H9 (cell line): ENCODE data around the gene USP27X. TPM values are rescaled to one million over a fixed set of nuclear protein-coding genes. Genes with fewer than 3 reads are reported as not detected.

Experiments
- DNase-seq: peaks from one replicate; pipeline ENCODE4 v3.0.0-alpha.2; 2017
- H2AFZ ChIP-seq: one replicate; pipeline ENCODE4 v1.6.1; 2013; ENCODE audit warnings: mild to moderate bottlenecking, low read length, control low read depth, moderate library complexity
- H2AK5ac ChIP-seq: 2 replicates; pipeline ENCODE4 v1.6.1; 2013; ENCODE audit warnings: low read length, control low read depth, mixed read lengths; ENCODE audit not compliant: insufficient read length
- H2BK120ac ChIP-seq: one replicate; pipeline ENCODE4 v1.6.1; 2013; ENCODE audit warnings: low read depth, mild to moderate bottlenecking, low read length, control low read depth, inconsistent platforms; ENCODE audit not compliant: poor library complexity, severe bottlenecking
- H2BK12ac ChIP-seq: 2 replicates; pipeline ENCODE4 v1.6.1; 2013; ENCODE audit warnings: low read length, control low read depth, mixed read lengths, low read depth; ENCODE audit not compliant: insufficient read length
- H2BK15ac ChIP-seq: 2 replicates; pipeline ENCODE4 v1.6.1; 2013; ENCODE audit warnings: low read depth, low read length, control low read depth
- H2BK20ac ChIP-seq: one replicate; pipeline ENCODE4 v1.6.1; 2013; ENCODE audit warnings: low read depth, mild to moderate bottlenecking, low read length, control low read depth, inconsistent platforms; ENCODE audit not compliant: poor library complexity, severe bottlenecking
- H2BK5ac ChIP-seq: 2 replicates; pipeline ENCODE4 v1.6.1; 2013; ENCODE audit warnings: low read length, control low read depth, mixed read lengths; ENCODE audit not compliant: insufficient read length
- H3K14ac ChIP-seq: 2 replicates; pipeline ENCODE4 v1.6.1; 2013; ENCODE audit warnings: low read length, control low read depth; ENCODE audit not compliant: insufficient read depth
- H3K18ac ChIP-seq: 2 replicates; pipeline ENCODE4 v1.6.1; 2013; ENCODE audit warnings: low read depth, mild to moderate bottlenecking, mixed read lengths, low read length, control low read depth; ENCODE audit not compliant: insufficient read length
- H3K23ac ChIP-seq: 2 replicates; pipeline ENCODE4 v1.6.1; 2013; ENCODE audit warnings: low read length, control low read depth, mixed read lengths, low read depth; ENCODE audit not compliant: insufficient read length
- H3K23me2 ChIP-seq: 2 replicates; pipeline ENCODE4 v1.6.1; 2013; ENCODE audit warnings: low read depth, mild to moderate bottlenecking, mixed read lengths, low read length, control low read depth; ENCODE audit not compliant: insufficient read length, poor library complexity, severe bottlenecking
- H3K27ac ChIP-seq: 2 replicates; pipeline ENCODE4 v1.5.1; 2013; ENCODE audit warnings: low read length, control low read depth, mixed read lengths, low read depth; ENCODE audit not compliant: insufficient read length
- H3K27me3 ChIP-seq: 2 replicates; pipeline ENCODE4 v1.6.1; 2013; ENCODE audit warnings: low read length, control low read depth, inconsistent platforms; ENCODE audit not compliant: insufficient read depth
- H3K4ac ChIP-seq: 2 replicates; pipeline ENCODE4 v1.6.1; 2013; ENCODE audit warnings: low read depth, mild to moderate bottlenecking, control low read depth, inconsistent platforms, low read length, moderate library complexity
- H3K4me1 ChIP-seq: 2 replicates; pipeline ENCODE4 v1.6.1; 2013; ENCODE audit warnings: low read length, control low read depth, inconsistent platforms; ENCODE audit not compliant: insufficient read depth
- H3K4me2 ChIP-seq: 2 replicates; pipeline ENCODE4 v1.6.1; 2013; ENCODE audit warnings: low read length, control low read depth, mixed read lengths; ENCODE audit not compliant: insufficient read length, insufficient read depth
- H3K56ac ChIP-seq: 2 replicates; pipeline ENCODE4 v1.6.1; 2013; ENCODE audit warnings: low read depth, mild to moderate bottlenecking, mixed read lengths, low read length, control low read depth; ENCODE audit not compliant: insufficient read length
- H3K79me1 ChIP-seq: 2 replicates; pipeline ENCODE4 v1.6.1; 2013; ENCODE audit warnings: low read depth, mild to moderate bottlenecking, moderate library complexity, low read length, control low read depth, inconsistent platforms; ENCODE audit not compliant: insufficient read depth, poor library complexity, severe bottlenecking
- H3K79me2 ChIP-seq: 2 replicates; pipeline ENCODE4 v1.6.1; 2013; ENCODE audit warnings: low read length, control low read depth, inconsistent platforms; ENCODE audit not compliant: insufficient read depth
- H3K9ac ChIP-seq: 2 replicates; pipeline ENCODE4 v1.6.1; 2013; ENCODE audit warnings: low read length, control low read depth, mixed read lengths; ENCODE audit not compliant: insufficient read length; ENCODE audit errors: extremely low read depth
- H3K9me3 ChIP-seq: one replicate; pipeline ENCODE4 v1.6.1; 2013; ENCODE audit warnings: low read depth, low read length, inconsistent platforms; ENCODE audit not compliant: control insufficient read depth
- H3T11ph ChIP-seq: one replicate; pipeline ENCODE4 v1.6.1; 2013; ENCODE audit warnings: mild to moderate bottlenecking, low read length, control low read depth, inconsistent platforms
- H4K20me1 ChIP-seq: one replicate; pipeline ENCODE4 v1.6.1; 2013; ENCODE audit not compliant: control insufficient read depth, insufficient read length, insufficient read depth
- H4K5ac ChIP-seq: 2 replicates; pipeline ENCODE4 v1.6.1; 2013; ENCODE audit warnings: low read depth, mild to moderate bottlenecking, mixed read lengths, low read length, control low read depth; ENCODE audit not compliant: insufficient read length
- H4K8ac ChIP-seq: replicated peaks from 2 replicates; pipeline ENCODE4 v1.6.1; 2013; ENCODE audit warnings: low read length, control low read depth, mixed read lengths, low read depth; ENCODE audit not compliant: insufficient read length
- H4K91ac ChIP-seq: 2 replicates; pipeline ENCODE4 v1.6.1; 2013; ENCODE audit warnings: low read depth, mild to moderate bottlenecking, moderate library complexity, mixed read lengths, low read length, control low read depth; ENCODE audit not compliant: insufficient read length
- H3K27ac Mint-ChIP-seq, 3 experiments: 2 replicates in 2 of 3; 3 replicates in 1 of 3; pipeline ENCODE4 v1.8.0; 2020 to 2021; ENCODE audit warnings: mixed read lengths in 3 of 3, mild to moderate bottlenecking in 1 of 3, moderate library complexity in 1 of 3
- H3K27me3 Mint-ChIP-seq: 2 replicates; pipeline ENCODE4 v1.8.0; 2021; ENCODE audit warnings: low read depth, mild to moderate bottlenecking, moderate library complexity, mixed read lengths
- H3K36me3 Mint-ChIP-seq, 3 experiments: 2 replicates in 2 of 3; 3 replicates in 1 of 3; pipeline ENCODE4 v1.8.0; 2020 to 2021; ENCODE audit warnings: low read depth in 3 of 3, mixed read lengths in 3 of 3; ENCODE audit not compliant: insufficient read depth in 1 of 3
- H3K4me1 Mint-ChIP-seq, 2 experiments: 2 replicates each; pipeline ENCODE4 v1.8.0; 2020; ENCODE audit warnings: mixed read lengths in 2 of 2
- H3K4me3 Mint-ChIP-seq, 2 experiments: 2 replicates in 1 of 2; 3 replicates in 1 of 2; pipeline ENCODE4 v1.8.0; 2020 to 2021; ENCODE audit warnings: mild to moderate bottlenecking in 2 of 2, mixed read lengths in 2 of 2, moderate library complexity in 1 of 2
- H3K9me3 Mint-ChIP-seq, 2 experiments: 2 replicates in 1 of 2; 3 replicates in 1 of 2; pipeline ENCODE4 v1.8.0; 2020; ENCODE audit warnings: mild to moderate bottlenecking in 2 of 2, mixed read lengths in 2 of 2, moderate library complexity in 1 of 2
- CTCF ChIP-seq: fragments of 200-600 bp; sonication (generic); conservative IDR thresholded peaks from 3 replicates; pipeline ENCODE4 v1.8.0; 2021; ENCODE audit warnings: antibody characterized with exemption, mild to moderate bottlenecking
- WGBS: extraction: QIAGEN DNeasy Blood & Tissue Kit; methylation state at CpG from one replicate; pipeline ENCODE4 v1.1.7; 2013; ENCODE audit warnings: missing lambda C conversion rate, low lambda C conversion rate, mixed read lengths; ENCODE audit not compliant: insufficient read length; ENCODE audit errors: extremely low coverage; 5-methylcytosine and 5-hydroxymethylcytosine counted together
- total RNA-seq: library from RNA; stranded (reverse); gene quantifications from 2 replicates; pipeline ENCODE4 v1.2.1, GENCODE V29; 2021

USP27X gene
- total RNA-seq, 1 experiment from 2014 or later, result 5.7 TPM

GRCh38 chrX:49850028-49850427 lies 29.3 kb upstream of the USP27X start:
- WGBS, result no CpG with 5 or more reads among the region's 1 CpG
- Histone ChIP-seq H2BK12ac (no peak overlapping the region), H3K79me1 (no peaks in the 10 kb centered on the region), H3K4me1 (no peaks in the 10 kb centered on the region), H2AFZ (no peak overlapping the region), H4K91ac (no peak overlapping the region), H3K23ac (no peak overlapping the region), H3K9ac (no peak overlapping the region), H3K27ac (no peak overlapping the region), H4K5ac (no peak overlapping the region), H2BK15ac (no peak overlapping the region), H3T11ph (no peak overlapping the region), H3K4me2 (no peak overlapping the region), H3K56ac (no peak overlapping the region), H3K4ac (no peak overlapping the region), H3K23me2 (no peaks in the 10 kb centered on the region), H3K79me2 (no peaks in the 10 kb centered on the region), H3K9me3 (peaks cover 43% of the 10 kb centered on the region), H2BK20ac (no peak overlapping the region), H2BK120ac (no peak overlapping the region), H4K20me1 (no peaks in the 10 kb centered on the region), H3K14ac (no peak overlapping the region), H4K8ac (no peak overlapping the region), H3K18ac (no peak overlapping the region), H3K27me3 (no peaks in the 10 kb centered on the region), H2AK5ac (no peak overlapping the region), H2BK5ac (no peak overlapping the region)
- Mint-ChIP-seq H3K27me3 (peaks cover 2% of the 10 kb centered on the region), H3K27ac (no peak overlapping the region), H3K4me3 (no peak overlapping the region), H3K9me3 (peaks cover 78 to 86% of the 10 kb centered on the region in 2 experiments), H3K36me3 (no peaks in the 10 kb centered on the region; a peak in 1 of 7 replicates), H3K4me1 (no peaks in the 10 kb centered on the region)
- DNase-seq, result no peak
- no peak for TF ChIP-seq CTCF
